Stomach (tissue), 9 donors: Measurements from ENCODE around the gene NMRK2. TPM values are rescaled to one million over a fixed set of nuclear protein-coding genes. Genes with fewer than 3 reads are reported as not detected.

Experiments used
- DNase-seq, 2 donors: peaks; one replicate each; pipeline versions ENCODE4 v3.0.0 to v3.0.0-alpha.2; 2013 to 2019
- H3K27ac ChIP-seq, 5 donors: fragments of 200-600 bp in 4 of 5; sonication (generic) in 4 of 5; one replicate each; pipeline ENCODE4 v1.5.1; 2013 to 2019; ENCODE audit warnings: mild to moderate bottlenecking in 1 of 5, moderate library complexity in 1 of 5
- H3K27me3 ChIP-seq, 3 donors: fragments of 200-600 bp; sonication (generic); one replicate each; pipeline ENCODE4 v1.5.1; 2017 to 2019; ENCODE audit warnings: mixed run types in 1 of 3
- H3K36me3 ChIP-seq, 4 donors: fragments of 200-600 bp; sonication (generic); 1 replicate in 3 of 4; 2 replicates in 1 of 4; pipeline ENCODE4 v1.5.1; 2016 to 2019
- H3K4me1 ChIP-seq, 4 donors: fragments of 200-600 bp; sonication (generic); one replicate each; pipeline ENCODE4 v1.5.1; 2016 to 2019
- H3K4me3 ChIP-seq, 4 donors: fragments of 200-600 bp; sonication (generic) in 3 of 4; one replicate each; pipeline ENCODE4 v1.5.1; 2016 to 2019; ENCODE audit warnings: mild to moderate bottlenecking in 1 of 4
- H3K9me3 ChIP-seq, 4 donors: fragments of 200-600 bp; sonication (generic); one replicate each; pipeline ENCODE4 v1.5.1; 2016 to 2019
- EP300 ChIP-seq: sonication (generic); formaldehyde crosslinking; IDR thresholded peaks from one replicate; pipeline ENCODE4 v1.6.1; 2017; ENCODE audit warnings: antibody characterized with exemption
- POLR2A ChIP-seq, 4 donors: fragments of 450-650 bp; IDR thresholded peaks; one replicate each; pipeline ENCODE4 v1.6.1; 2016; ENCODE audit warnings: antibody characterized with exemption in 4 of 4, control low read depth in 2 of 4, mild to moderate bottlenecking in 1 of 4, moderate library complexity in 1 of 4
- POLR2AphosphoS5 ChIP-seq, 3 donors: sonication (generic); formaldehyde crosslinking; IDR thresholded peaks; one replicate each; pipeline ENCODE4 v1.6.1; 2016; ENCODE audit warnings: antibody characterized with exemption in 3 of 3
- WGBS, 5 donors: extraction: QIAGEN DNeasy Blood & Tissue Kit in 3 of 5; methylation state at CpG; one replicate each; pipeline versions ENCODE4 v1.1.5 to v1.1.7; 2013 to 2018; 5-methylcytosine and 5-hydroxymethylcytosine counted together
- intact Hi-C: fragments of 100-400 bp; cut with DNase I; formaldehyde crosslinking; loops from one replicate; pipeline ENCODE4 v1.15.1; 2023; ENCODE audit warnings: low total_unique reads
- polyA plus RNA-seq, 3 donors: library from polyadenylated mRNA; stranded (reverse); fragments of 200-250 nt; gene quantifications; one replicate each; pipeline ENCODE4 v1.2.3, GENCODE V29; 2013
- total RNA-seq, 5 donors: library from RNA; depleted of rRNA; stranded (reverse); fragments of >200 nt; gene quantifications; one replicate each; pipeline versions ENCODE4 v1.1.0 to v1.2.3, GENCODE V29; 2014 to 2016
- TF ChIP-seq, protein P1 (sequence below), 7 experiments: fragments of 450-650 bp in 4 of 7; fragments of 200-600 bp in 3 of 7; sonication (generic) in 3 of 7; IDR thresholded peaks; one replicate each; pipeline ENCODE4 v1.5.1; 2016 to 2019; ENCODE audit warnings: antibody characterized with exemption in 7 of 7, control low read depth in 2 of 7, mild to moderate bottlenecking in 1 of 7
- donor health status: healthy with polysubstance abuse.
- donor health status: Bipolar disorder and iron deficiency.
- donor health status: healthy.

Gene NMRK2
- total and polyA plus RNA-seq, 8 donors = 0.55 to 4.3 (median 1.5) TPM; not detected in 4

DNA sequence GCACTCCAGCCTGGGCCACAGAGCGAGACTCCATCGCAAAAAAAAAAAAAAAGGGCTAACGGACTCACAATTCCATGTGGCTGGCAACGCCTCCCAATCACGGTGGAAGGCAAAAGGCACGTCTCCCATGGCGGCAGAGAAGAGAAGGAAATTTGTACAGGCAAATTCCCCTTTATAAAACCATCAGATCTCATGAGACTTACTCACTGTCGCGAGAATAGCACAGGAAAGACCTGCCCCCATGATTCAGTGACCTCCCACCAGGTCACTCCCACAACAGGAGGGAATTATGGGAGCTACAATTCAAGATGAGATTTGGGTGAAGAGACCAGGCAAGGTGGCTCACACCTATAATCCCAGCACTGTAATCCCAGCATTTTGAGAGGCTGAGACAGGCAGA is 18.7 kb upstream of the NMRK2 start:
- Histone ChIP-seq H3K4me1 (no peaks in the 10 kb centered on the region), H3K27ac (no peak overlapping the region), H3K27me3 (no peaks in the 10 kb centered on the region), H3K4me3 (no peak overlapping the region), H3K9me3 (peaks cover 9 to 19% (median 14%) of the 10 kb centered on the region in 4 donors), H3K36me3 (no peaks in the 10 kb centered on the region)
- intact Hi-C loops = no loop called here
- 79 to 87% (median 83%) methylated on average over 7 to 9 of the region's 9 CpGs for WGBS, 5 donors
- no peak for DNase-seq
- TF ChIP-seq, protein P1, sequence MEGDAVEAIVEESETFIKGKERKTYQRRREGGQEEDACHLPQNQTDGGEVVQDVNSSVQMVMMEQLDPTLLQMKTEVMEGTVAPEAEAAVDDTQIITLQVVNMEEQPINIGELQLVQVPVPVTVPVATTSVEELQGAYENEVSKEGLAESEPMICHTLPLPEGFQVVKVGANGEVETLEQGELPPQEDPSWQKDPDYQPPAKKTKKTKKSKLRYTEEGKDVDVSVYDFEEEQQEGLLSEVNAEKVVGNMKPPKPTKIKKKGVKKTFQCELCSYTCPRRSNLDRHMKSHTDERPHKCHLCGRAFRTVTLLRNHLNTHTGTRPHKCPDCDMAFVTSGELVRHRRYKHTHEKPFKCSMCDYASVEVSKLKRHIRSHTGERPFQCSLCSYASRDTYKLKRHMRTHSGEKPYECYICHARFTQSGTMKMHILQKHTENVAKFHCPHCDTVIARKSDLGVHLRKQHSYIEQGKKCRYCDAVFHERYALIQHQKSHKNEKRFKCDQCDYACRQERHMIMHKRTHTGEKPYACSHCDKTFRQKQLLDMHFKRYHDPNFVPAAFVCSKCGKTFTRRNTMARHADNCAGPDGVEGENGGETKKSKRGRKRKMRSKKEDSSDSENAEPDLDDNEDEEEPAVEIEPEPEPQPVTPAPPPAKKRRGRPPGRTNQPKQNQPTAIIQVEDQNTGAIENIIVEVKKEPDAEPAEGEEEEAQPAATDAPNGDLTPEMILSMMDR (IDR thresholded peaks at IDR 0.05) = no peak
- TF ChIP-seq POLR2AphosphoS5 (IDR thresholded peaks at IDR 0.05) (no peak), EP300 (no peak), POLR2A (IDR thresholded peaks at IDR 0.05) (no peak)

DNA sequence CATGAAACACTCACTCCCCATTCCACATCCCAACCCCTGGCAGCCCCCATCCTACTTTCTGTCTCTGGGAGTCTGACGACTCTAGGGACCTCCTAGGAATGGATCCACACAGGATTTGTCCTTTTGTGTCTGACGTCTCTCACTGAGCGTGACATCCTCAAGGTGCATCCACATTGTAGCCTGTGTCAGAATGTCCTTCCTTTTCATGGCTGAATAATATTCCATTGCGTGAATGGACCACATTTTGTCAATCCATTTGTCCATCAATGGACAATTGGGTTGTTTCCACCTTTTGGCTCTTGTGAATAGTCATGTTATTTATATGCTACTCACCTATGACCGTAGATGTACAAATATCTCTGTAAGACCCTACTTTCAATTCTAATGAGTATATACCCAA is 16.8 kb upstream of the NMRK2 start:
- Histone ChIP-seq H3K9me3 (peaks cover 5 to 9% (median 6%) of the 10 kb centered on the region in 4 donors), H3K36me3 (no peaks in the 10 kb centered on the region), H3K27ac (no peak overlapping the region), H3K4me1 (no peaks in the 10 kb centered on the region), H3K4me3 (no peak overlapping the region), H3K27me3 (no peaks in the 10 kb centered on the region)
- TF ChIP-seq EP300 = no peak
- TF ChIP-seq POLR2AphosphoS5 (IDR thresholded peaks at IDR 0.05) = no peak
- TF ChIP-seq, protein P1 (IDR thresholded peaks at IDR 0.05) = no peak
- no peak for TF ChIP-seq POLR2A (IDR thresholded peaks at IDR 0.05)
- no peak for DNase-seq
- intact Hi-C loops = no loop called here
- WGBS, 5 donors = 91 to 99% (median 95%) methylated on average over 5 of the region's 5 CpGs

- H3K4me3 ChIP-seq = no peak overlapping the region
- intact Hi-C loops = no loop called here
- 91 to 96% (median 94%) methylated on average over 8 of the region's 8 CpGs for WGBS, 5 donors
- no peak overlapping the region for H3K27ac ChIP-seq
- no peak for TF ChIP-seq POLR2A (IDR thresholded peaks at IDR 0.05)
- TF ChIP-seq, protein P1 (IDR thresholded peaks at IDR 0.05) = no peak
- TF ChIP-seq POLR2AphosphoS5 (IDR thresholded peaks at IDR 0.05) = no peak
- no peak for TF ChIP-seq EP300
- H3K4me1 ChIP-seq = no peaks in the 10 kb centered on the region
- H3K36me3 ChIP-seq = no peaks in the 10 kb centered on the region
- no peaks in the 10 kb centered on the region for H3K27me3 ChIP-seq
- DNase-seq = no peak
- peaks cover 14 to 25% (median 23%) of the 10 kb centered on the region in 4 donors for H3K9me3 ChIP-seq
These were observed 13.1 kb upstream of the NMRK2 start for GRCh38 chr19:3919793-3920192.

- no peaks in the 10 kb centered on the region for H3K36me3 ChIP-seq
- H3K27me3 ChIP-seq = no peaks in the 10 kb centered on the region
- no peak overlapping the region for H3K4me3 ChIP-seq
- H3K4me1 ChIP-seq = no peaks in the 10 kb centered on the region
- TF ChIP-seq, protein P1 (IDR thresholded peaks at IDR 0.05) = no peak
- TF ChIP-seq EP300 = no peak
- no peak for TF ChIP-seq POLR2AphosphoS5 (IDR thresholded peaks at IDR 0.05)
- TF ChIP-seq POLR2A (IDR thresholded peaks at IDR 0.05) = no peak
- intact Hi-C loops = no loop called here
- no peak overlapping the region for H3K27ac ChIP-seq
- H3K9me3 ChIP-seq = peaks cover 14 to 25% (median 23%) of the 10 kb centered on the region in 4 donors
- no peak for DNase-seq
These were observed 9.6 kb upstream of the NMRK2 start for GRCh38 chr19:3923096-3923758.
